Measurements from ENCODE around the gene GOLGA8M.
"Not testable (repeated sequence)": the region's sequence is repeated elsewhere in the genome, so short reads cannot be mapped to it uniquely, and the experiment has no call there.

GOLGA8M gene

GRCh38 chr15:28712270-28712669 lies at the start of gene GOLGA8M:
Gene GOLGA8M (minus strand): TSS chr15:28712421. CDS start chr15:28712323, 98 bp downstream.
- DNase-seq (ENCODE audit: low read depth), result not testable (repeated sequence)

GRCh38 chr15:28742890-28743289 lies 30.7 kb upstream of the GOLGA8M start:
- DNase-seq (ENCODE audit: low read depth), result not testable (repeated sequence)

DNA sequence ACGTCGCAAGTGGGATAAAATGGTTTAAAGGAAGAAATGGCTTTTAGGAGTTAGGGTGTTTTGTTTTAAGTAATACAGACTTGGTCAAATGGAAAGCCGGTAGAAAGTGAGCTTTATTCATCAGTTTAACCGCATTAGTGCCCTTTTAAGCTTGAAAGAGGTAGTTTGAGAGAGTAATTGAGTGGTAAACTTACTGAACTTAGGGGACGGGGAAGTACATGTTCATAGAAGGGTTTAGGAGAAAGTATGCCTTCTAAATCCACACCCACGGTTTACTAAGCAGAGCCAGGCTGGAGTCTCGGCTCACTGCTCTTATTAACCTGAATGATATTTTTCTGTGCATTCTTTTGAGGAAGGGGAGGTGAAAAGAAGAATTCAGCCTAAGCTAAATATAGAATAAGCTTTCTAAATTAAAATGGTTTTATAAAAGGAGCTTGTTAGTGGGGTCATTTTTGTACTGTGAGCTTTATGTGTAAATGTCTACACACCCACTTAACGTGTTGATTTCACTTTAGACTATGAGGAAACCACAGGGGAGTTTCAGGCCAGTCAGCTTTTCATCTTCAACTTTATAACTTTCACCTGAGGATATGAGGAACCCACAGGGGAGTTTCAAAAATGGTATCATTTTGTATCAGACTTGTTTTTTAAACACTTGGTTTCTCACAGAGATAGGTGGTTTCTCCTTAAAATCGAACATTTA lies 26.5 kb upstream of the GOLGA8M start:
- DNase-seq (ENCODE audit: low read depth), result not testable (repeated sequence)

DNA sequence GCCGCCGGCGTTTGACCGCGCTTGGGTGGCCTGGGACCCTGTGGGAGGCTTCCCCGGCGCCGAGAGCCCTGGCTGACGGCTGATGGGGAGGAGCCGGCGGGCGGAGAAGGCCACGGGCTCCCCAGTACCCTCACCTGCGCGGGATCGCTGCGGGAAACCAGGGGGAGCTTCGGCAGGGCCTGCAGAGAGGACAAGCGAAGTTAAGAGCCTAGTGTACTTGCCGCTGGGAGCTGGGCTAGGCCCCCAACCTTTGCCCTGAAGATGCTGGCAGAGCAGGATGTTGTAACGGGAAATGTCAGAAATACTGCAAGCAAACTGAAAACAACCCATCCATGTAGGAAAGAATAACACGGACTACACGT lies 26.0 kb upstream of the GOLGA8M start:
- DNase-seq (ENCODE audit: low read depth), result not testable (repeated sequence)

DNA sequence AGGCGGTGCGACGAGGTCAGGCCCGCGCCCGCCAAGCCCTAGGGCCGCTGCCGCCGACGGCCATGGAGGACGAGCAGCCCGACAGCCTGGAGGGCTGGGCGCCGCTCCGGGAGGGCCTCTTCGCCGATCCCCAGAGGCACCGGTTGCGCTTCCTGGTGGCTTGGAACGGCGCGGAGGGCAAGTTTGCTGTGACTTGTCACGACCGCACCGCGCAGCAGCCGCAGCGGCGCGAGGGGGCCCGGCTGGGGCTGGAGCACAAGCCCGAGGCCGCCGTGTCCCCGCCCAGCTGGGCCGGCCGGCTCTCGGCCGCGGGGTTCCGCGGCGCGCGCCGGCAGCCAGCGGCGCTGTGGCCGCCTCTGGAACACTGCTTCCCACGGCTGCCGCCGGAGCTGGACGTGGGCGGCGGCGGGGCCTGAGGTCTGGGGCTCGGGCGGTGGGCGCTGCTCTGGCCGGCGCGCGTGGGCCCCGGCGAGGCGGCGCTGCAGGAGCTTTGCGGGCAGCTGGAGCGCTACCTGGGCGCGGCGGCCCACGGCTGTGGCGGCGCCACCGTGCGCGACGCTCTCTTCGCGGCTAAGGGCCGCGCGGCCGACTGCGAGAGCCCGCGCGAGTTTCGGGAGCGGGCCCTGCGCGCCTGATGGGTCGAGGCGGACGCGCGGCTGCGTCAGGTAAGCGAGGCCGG lies 25.4 kb upstream of the GOLGA8M start:
- not testable (repeated sequence) for DNase-seq (ENCODE audit: low read depth)

GRCh38 chr15:28728061-28728460 lies 15.8 kb upstream of the GOLGA8M start:
- DNase-seq (ENCODE audit: low read depth), result not testable (repeated sequence)

DNA sequence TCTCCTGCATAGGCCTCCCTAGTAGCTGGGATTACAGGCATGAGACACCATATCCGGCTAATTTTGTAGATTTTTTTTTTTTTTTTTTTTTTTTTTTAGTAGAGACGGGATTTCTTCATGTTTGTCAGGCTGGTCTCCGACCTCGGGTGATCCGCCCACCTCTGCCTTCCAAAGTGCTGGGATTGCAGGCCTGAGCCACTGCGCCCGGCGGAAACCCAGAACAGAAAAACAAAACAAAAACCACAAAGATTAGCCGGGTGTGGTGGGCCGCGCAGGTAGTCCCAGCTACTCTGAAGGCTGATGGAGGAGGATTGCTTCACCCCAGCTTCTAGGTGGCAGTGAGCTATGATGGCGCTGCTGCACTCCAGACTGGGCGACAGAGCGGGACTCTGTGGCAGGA lies 14.8 kb upstream of the GOLGA8M start:
- not testable (repeated sequence) for DNase-seq (ENCODE audit: low read depth)

GRCh38 chr15:28726102-28726501 lies 13.9 kb upstream of the GOLGA8M start:
- DNase-seq (ENCODE audit: low read depth), result no peak

GRCh38 chr15:28725556-28725955 lies 13.3 kb upstream of the GOLGA8M start:
- DNase-seq (ENCODE audit: low read depth), result no peak

DNA sequence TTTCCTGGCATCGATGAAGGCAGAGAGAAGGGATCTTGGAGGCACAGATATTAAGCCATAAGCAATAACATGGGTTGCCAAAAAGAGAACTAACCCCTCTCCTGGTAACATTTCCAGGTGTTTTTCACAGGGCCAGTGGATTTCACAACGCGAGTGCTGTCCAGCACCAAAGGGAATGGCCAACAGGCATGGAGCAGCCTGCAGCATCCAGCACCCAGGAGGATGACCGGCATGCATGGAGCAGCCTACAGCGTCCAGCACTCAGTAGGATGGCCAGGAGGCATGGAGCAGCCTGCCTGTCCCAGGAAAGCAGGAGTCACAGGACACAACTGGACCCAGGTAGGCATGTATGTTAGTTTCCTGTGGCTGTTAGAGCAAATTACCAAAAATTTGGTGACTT lies 11.8 kb upstream of the GOLGA8M start:
- not testable (repeated sequence) for DNase-seq (ENCODE audit: low read depth)

DNA sequence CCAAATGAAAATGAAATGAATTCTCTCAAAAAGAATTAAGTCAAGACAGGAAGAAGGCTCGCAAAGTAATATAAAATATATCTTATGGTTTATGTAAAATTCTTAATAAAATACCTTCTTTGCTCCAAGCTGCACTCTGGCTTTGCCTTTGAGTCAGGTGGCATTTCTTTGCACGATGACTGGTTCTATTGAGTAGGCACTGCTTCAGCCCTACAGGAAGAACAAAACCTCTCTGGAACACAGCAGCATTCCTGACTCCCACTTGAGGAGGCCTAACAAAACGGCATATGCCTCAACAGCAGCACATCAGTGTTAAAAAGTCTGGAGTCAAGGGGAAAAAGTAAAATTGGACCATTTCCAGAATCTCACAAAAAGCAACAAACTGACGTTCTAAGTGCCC lies 7.4 kb upstream of the GOLGA8M start:
- not testable (repeated sequence) for DNase-seq (ENCODE audit: low read depth)

DNA sequence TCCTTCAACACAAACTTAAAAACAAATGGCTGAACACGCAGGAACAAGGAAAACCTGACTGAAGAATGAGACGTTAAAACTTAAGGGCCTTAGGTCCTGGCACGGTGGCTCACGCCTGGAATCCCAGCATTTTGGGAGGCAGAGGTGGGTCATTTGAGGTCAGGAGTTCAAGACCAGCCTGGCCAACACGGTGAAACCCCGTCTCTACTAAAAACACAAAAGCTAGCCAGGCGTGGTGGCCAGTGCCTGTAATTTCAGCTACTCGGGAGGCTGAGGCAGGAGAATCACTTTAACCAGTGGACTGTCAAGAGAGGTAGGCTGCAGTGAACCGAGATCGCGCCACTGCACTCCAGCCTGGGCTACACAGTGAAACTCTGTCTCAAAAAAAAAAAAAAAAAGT lies 6.4 kb upstream of the GOLGA8M start:
- DNase-seq (ENCODE audit: low read depth), result not testable (repeated sequence)

DNA sequence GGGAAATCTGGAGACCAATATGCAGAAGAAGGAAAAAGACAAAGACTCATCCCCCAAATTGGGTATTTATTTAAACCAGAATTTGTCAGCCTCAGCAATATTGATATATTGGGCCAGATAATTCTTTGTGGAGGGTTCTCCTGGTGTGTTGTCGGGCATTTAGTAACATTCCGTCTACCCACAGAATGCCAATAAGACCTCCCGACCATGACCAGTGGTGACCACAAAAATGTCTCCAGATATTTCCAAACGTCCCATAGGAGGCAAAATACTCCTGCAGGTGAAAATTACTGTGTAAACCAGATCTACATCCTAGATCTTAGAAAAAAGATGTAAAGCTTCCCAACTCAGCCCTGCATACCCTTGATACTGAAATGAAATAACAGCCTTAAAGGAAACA lies 2.0 kb upstream of the GOLGA8M start:
- not testable (repeated sequence) for DNase-seq (ENCODE audit: low read depth)

GRCh38 chr15:28703927-28704326 lies 8.3 kb downstream of the GOLGA8M start:
- DNase-seq (ENCODE audit: low read depth), result not testable (repeated sequence)

DNA sequence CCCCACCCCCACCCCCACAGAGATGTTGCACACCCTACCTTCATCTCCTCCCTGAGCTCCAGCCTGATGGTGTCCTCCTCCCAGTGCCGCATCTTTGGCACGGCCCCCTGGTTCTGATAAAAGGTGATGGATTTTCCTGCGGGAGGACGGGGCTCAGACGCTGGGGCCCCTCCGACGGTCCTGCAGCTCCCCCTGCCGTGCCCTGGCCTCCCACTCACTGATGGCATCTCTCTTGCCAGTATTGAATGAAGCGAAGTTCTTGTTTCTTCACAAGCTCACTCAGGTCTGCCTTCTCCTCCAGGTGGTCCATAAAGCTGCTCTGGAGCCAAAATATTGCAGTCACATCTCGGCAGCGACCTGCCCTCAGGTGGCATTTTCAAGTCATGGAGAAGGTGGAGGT lies 9.8 kb downstream of the GOLGA8M start:
- not testable (repeated sequence) for DNase-seq (ENCODE audit: low read depth)

DNA sequence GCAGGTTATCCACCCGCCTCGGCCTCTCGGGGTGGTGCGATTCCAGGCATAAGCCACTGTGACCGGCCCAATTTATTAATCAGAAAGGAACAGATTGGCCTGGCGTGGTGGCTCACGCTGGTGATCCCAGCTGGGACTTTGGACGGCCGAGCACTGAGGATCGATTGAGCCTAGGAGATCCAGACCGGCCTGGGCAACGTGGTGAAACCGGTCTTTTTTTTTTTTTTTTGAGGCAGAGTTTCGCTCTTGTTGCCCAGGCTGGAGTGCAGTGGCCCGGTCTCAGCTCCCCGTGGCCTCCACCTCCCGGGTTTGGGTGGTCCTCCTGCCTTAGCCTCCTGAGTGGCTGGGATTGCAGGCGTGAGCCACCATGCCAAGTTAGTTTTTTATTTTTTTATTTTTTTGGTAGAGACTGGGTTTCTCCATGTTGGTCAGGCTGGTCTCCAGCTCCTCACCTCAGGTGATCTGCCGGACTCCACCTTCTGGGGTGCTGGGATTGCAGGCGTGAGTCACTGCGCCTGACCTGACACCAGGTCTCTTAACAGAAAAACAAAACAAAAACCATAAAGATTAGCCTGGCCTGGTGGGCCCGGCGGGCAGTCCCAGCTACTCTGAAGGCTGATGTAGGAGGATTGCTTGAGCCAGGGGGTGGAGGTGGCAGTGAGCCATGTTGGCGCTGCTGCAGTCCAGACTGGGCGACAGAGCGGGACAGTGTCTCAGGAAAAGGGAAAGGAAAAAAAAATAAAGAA lies 18.0 kb downstream of the GOLGA8M start:
- not testable (repeated sequence) for DNase-seq (ENCODE audit: low read depth)

DNA sequence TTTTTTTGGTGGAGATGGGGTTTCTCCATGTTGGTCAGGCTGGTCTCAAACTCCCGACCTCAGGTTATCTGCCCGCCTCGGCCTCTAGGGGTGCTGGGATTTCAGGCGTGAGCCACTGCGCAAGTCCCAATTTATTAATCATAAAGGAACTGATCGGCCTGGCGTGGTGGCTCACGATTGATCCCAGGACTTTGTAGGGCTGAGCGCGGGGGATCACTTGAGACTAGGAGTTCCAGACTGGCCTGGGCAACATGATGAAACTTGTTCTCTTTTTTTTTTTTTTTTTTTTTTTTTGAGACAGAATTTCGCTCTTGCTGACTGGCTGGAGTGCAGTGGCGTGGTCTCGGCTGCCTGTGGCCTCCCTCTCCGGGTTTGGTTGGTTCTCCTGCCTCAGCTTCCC lies 19.2 kb downstream of the GOLGA8M start:
- DNase-seq (ENCODE audit: low read depth), result not testable (repeated sequence)

DNA sequence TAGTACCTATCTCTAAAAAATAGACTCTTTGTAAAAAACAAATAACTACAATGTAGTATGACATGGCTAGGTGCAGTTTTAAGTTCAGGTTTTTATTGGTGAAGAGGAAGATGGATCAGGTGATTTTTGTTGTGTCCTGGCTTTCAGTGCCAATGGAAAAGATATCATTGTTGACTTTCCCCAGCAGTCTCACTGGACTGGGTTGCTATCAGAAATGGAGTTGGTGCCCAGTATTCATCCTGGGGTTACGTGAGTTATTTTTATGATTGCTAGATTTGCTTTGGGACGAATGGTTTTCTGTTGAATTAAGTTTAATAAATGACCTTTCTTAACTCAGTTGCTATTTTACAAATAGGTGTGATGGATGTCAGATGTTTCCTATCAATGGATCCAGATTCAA lies 38.7 kb downstream of the GOLGA8M start:
- DNase-seq (ENCODE audit: low read depth), result not testable (repeated sequence)

- not testable (repeated sequence) for DNase-seq (ENCODE audit: low read depth)
Observed at GRCh38 chr15:28672122-28672521, 40.1 kb downstream of the GOLGA8M start.

DNA sequence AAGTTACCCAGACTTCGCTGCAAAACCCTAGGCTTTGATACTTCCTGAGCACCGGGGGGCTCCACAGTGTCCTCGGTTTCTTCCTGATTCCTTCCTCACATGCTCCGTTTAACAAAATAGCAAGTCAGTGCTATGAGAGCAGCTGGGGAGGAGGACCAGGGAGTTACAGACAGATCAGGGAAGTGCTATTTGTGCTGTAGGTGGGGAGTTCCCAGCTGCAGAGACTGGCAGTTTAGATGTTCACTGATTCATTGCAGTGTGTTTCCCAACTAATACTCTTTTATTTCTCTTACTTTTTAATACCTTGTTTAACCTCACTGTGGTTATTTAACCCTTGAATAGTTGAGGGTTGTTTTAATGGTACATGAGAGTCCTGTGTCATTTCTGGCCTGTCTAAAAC lies 45.8 kb downstream of the GOLGA8M start:
- not testable (repeated sequence) for DNase-seq (ENCODE audit: low read depth)

- not testable (repeated sequence) for DNase-seq (ENCODE audit: low read depth)
Observed at GRCh38 chr15:28664575-28664974, 47.6 kb downstream of the GOLGA8M start.

GRCh38 chr15:28663717-28664116 lies 48.5 kb downstream of the GOLGA8M start:
- DNase-seq (ENCODE audit: low read depth), result not testable (repeated sequence)

- DNase-seq (ENCODE audit: low read depth), result not testable (repeated sequence)
Observed at GRCh38 chr15:28660750-28661149, 51.5 kb downstream of the GOLGA8M start.
